ENCODE results near the gene TTBK1. TPM values are rescaled to one million over a fixed set of nuclear protein-coding genes. Genes with fewer than 3 reads are reported as not detected.

TTBK1 gene
- total and polyA plus RNA-seq, 2 donors (not counting 1 experiment from before 2014, with no cell fraction given): under 0.01 TPM; not detected in 1

GRCh38 chr6:43306086-43306485 is 62.8 kb downstream of the TTBK1 start:
- Histone ChIP-seq H3K36me3 (ENCODE audit: control insufficient read depth, insufficient read depth, low read length) (no peaks in the 10 kb centered on the region), H3K9ac (ENCODE audit: insufficient read depth, low read length) (no peak overlapping the region), H3K4me1 (ENCODE audit: control insufficient read depth, extremely low read depth, insufficient read depth, low read length) (peaks cover 2% of the 10 kb centered on the region), H3K27me3 (ENCODE audit: control insufficient read depth, insufficient read depth, low read length) (peaks cover 23% of the 10 kb centered on the region), H3K4me3 (replicated peaks in 1 of 4; ENCODE audit: control extremely low read depth in 1 of 4, insufficient read depth in 1 of 4, low read depth in 3 of 4, low read length in 4 of 4) (no peak overlapping the region), H3K9me3 (ENCODE audit: control insufficient read depth, insufficient read depth, low read depth, low read length) (no peaks in the 10 kb centered on the region), H3K27ac (ENCODE audit: insufficient read depth, low read length) (no peak overlapping the region), H3K4me2 (ENCODE audit: extremely low read depth, insufficient read depth, low read length) (no peak overlapping the region), H4K20me1 (ENCODE audit: control insufficient read depth, extremely low read depth, insufficient read depth, low read length) (no peaks in the 10 kb centered on the region), H2AFZ (ENCODE audit: low read length) (no peak overlapping the region), H3K79me2 (ENCODE audit: control insufficient read depth, insufficient read depth, low read length) (no peaks in the 10 kb centered on the region)
- TF ChIP-seq CTCF (conservative IDR thresholded peaks at IDR 0.05 in 1 of 2, IDR thresholded peaks at IDR 0.05 in 1 of 2; ENCODE audit: low read depth in 1 of 2, low read length in 2 of 2): no peak
- TF ChIP-seq EZH2 (IDR thresholded peaks at IDR 0.05; ENCODE audit: low read length, missing control alignments): no peak
- DNase-seq (ENCODE audit: low read depth in 2 of 2): no peak

- Histone ChIP-seq H3K9ac (ENCODE audit: insufficient read depth, low read length) (no peak overlapping the region), H3K79me2 (ENCODE audit: control insufficient read depth, insufficient read depth, low read length) (no peaks in the 10 kb centered on the region), H3K9me3 (ENCODE audit: control insufficient read depth, insufficient read depth, low read depth, low read length) (no peaks in the 10 kb centered on the region), H4K20me1 (ENCODE audit: control insufficient read depth, extremely low read depth, insufficient read depth, low read length) (no peaks in the 10 kb centered on the region), H3K36me3 (ENCODE audit: control insufficient read depth, insufficient read depth, low read length) (no peaks in the 10 kb centered on the region), H3K4me1 (ENCODE audit: control insufficient read depth, extremely low read depth, insufficient read depth, low read length) (peaks cover 2% of the 10 kb centered on the region), H3K27ac (ENCODE audit: insufficient read depth, low read length) (no peak overlapping the region), H3K4me2 (ENCODE audit: extremely low read depth, insufficient read depth, low read length) (no peak overlapping the region), H3K27me3 (ENCODE audit: control insufficient read depth, insufficient read depth, low read length) (peaks cover 15% of the 10 kb centered on the region), H3K4me3 (replicated peaks in 1 of 4; ENCODE audit: control extremely low read depth in 1 of 4, insufficient read depth in 1 of 4, low read depth in 3 of 4, low read length in 4 of 4) (no peak overlapping the region), H2AFZ (ENCODE audit: low read length) (no peak overlapping the region)
- TF ChIP-seq CTCF (conservative IDR thresholded peaks at IDR 0.05 in 1 of 2, IDR thresholded peaks at IDR 0.05 in 1 of 2; ENCODE audit: low read depth in 1 of 2, low read length in 2 of 2) (no peak), EZH2 (IDR thresholded peaks at IDR 0.05; ENCODE audit: low read length, missing control alignments) (no peak)
- no peak for DNase-seq (ENCODE audit: low read depth in 2 of 2)
Measured at GRCh38 chr6:43307451-43308100, 64.3 kb downstream of the TTBK1 start.

- Histone ChIP-seq H3K4me3 (replicated peaks in 1 of 4; ENCODE audit: control extremely low read depth in 1 of 4, insufficient read depth in 1 of 4, low read depth in 3 of 4, low read length in 4 of 4) (peak within 1 kb of the TSS; percentile 9 to 37 (median 28)), H2AFZ (ENCODE audit: low read length) (peak within 1 kb of the TSS; percentile 39)
Measured at GRCh38 chr6:43308101-43308989, 65.1 kb downstream of the TTBK1 start, which contains the start of gene CRIP3. Gene CRIP3, minus strand, starts transcription at chr6:43308826. Its CDS starts 34 bp downstream, at chr6:43308792.

More at GRCh38 chr6:43308101-43308989, 65.1 kb downstream of the TTBK1 start, which contains the start of gene CRIP3:
- no peak within 1 kb of the TSS for H3K9ac ChIP-seq (ENCODE audit: insufficient read depth, low read length)
- no peaks in the 10 kb centered on the region for H3K9me3 ChIP-seq (ENCODE audit: control insufficient read depth, insufficient read depth, low read depth, low read length)
- peaks cover 15% of the 10 kb centered on the region for H3K27me3 ChIP-seq (ENCODE audit: control insufficient read depth, insufficient read depth, low read length)
- peak; percentile 29 for TF ChIP-seq EZH2 (IDR thresholded peaks at IDR 0.05; ENCODE audit: low read length, missing control alignments)
- TF ChIP-seq CTCF (conservative IDR thresholded peaks at IDR 0.05 in 1 of 2, IDR thresholded peaks at IDR 0.05 in 1 of 2; ENCODE audit: low read depth in 1 of 2, low read length in 2 of 2): peak in 1 of 2 donors; percentile 30
- no peaks in the 10 kb centered on the region for H3K79me2 ChIP-seq (ENCODE audit: control insufficient read depth, insufficient read depth, low read length)
- H3K4me1 ChIP-seq (ENCODE audit: control insufficient read depth, extremely low read depth, insufficient read depth, low read length): peaks cover 2% of the 10 kb centered on the region
- peak within 1 kb of the TSS; percentile 75 for H3K4me2 ChIP-seq (ENCODE audit: extremely low read depth, insufficient read depth, low read length)
- peak; percentile 11 to 19 for DNase-seq (ENCODE audit: low read depth in 2 of 2)
- no peaks in the 10 kb centered on the region for H3K36me3 ChIP-seq (ENCODE audit: control insufficient read depth, insufficient read depth, low read length)
- no peaks in the 10 kb centered on the region for H4K20me1 ChIP-seq (ENCODE audit: control insufficient read depth, extremely low read depth, insufficient read depth, low read length)
- H3K27ac ChIP-seq (ENCODE audit: insufficient read depth, low read length): no peak within 1 kb of the TSS

Data from fibroblast of lung (primary cell).